Stimulated activated CD8-positive, alpha-beta memory T cell treated with anti-CD3 and anti-CD28 coated beads, Interleukin-2, amount 100 ng/mL, for 48 hours (primary cell): ENCODE results near the gene FGFR4.

ENCODE experiments used
- DNase-seq, 2 donors: peaks; one replicate each; pipeline ENCODE4 v3.0.0-alpha.2; 2020; ENCODE audit warnings: low read depth in 2 of 2

Gene FGFR4

DNA sequence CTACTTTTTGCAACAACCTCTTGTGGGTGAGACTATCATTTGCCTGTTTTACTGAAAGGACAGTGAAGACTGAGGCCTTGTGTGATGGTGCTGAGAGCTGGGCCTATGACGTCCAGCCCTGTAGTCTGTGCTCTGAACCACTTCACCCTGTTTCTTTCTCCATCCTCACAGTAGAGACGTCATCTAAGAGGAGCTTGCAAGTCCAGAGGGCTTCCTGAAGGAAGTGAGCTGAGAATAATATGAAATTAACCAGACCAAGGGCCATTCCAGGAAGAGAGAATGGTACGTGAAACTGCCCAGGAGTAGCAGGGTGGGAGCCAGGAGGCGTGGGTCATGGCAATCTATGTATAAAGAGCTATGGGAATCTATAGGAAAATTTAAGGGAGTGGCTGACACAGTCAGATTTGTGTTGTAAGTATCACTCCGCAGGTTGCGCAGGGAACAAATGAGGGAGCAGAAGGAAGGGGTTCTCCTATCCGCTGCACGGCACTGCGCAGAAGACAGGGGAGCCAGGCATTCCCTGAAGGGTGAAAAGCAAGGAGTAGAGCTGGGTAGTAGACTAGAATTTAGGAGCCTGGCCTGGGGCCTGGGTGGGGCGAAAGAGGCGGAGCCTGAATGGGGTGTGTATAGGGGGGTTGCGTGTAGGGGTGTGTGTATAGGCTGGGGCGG lies 596 bp upstream of the FGFR4 start:
- no peak for DNase-seq

DNA sequence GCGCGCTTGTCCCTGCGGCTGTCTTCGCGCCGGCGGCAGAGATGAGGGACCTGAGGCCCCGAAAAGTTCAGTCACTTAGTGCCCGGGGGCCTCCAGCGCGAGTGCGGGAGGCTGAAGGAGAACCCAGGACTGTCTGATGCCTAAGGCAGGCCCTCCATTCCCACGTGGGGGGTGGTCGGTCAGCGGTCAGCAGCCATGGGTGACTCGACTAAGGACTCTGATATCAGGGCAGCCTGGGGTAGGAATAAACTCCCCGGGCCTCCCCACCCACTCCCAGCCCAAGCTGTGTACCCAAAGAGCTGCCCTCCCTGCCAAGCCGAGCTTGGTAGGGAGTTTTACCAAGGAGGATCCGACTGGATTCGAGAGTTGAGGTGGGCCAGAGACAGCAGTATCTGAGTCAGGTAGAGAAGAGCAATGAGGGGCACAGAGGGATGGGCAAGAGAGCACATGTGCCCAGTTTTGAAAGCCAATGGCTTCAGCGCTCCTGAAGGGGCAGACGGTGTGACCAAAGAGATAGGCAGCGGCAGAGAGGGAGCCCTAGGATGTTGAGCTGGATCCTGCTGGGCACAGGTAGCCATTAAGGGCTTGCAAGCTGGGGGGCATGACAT lies 787 bp downstream of the FGFR4 start:
- DNase-seq = no peak

DNA sequence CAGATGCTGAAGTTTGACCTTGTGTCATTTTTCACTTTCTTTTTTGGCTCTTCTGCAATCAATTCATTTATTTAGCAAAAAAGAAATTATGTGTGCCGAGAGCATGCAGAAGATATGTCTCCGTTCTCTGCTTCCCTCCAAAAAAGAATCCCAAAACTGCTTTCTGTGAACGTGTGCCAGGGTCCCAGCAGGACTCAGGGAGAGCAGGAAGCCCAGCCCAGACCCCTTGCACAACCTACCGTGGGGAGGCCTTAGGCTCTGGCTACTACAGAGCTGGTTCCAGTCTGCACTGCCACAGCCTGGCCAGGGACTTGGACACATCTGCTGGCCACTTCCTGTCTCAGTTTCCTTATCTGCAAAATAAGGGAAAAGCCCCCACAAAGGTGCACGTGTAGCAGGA lies 2.4 kb downstream of the FGFR4 start:
- no peak for DNase-seq

- no peak for DNase-seq
These were observed 3.3 kb downstream of the FGFR4 start for GRCh38 chr5:177089825-177090641.

DNA sequence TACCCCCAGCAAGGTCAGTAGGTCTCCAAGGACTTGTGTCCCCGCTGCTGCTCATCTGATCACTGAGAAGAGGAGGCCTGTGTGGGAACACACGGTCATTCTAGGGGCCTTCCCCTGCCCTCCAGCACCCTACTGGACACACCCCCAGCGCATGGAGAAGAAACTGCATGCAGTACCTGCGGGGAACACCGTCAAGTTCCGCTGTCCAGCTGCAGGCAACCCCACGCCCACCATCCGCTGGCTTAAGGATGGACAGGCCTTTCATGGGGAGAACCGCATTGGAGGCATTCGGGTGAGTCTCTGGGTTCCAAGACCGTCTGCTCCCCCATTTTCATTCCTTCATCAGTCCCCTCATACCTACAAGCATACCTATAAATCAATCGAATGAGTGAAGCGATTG lies 4.1 kb downstream of the FGFR4 start:
- DNase-seq = no peak

GRCh38 chr5:177091232-177091631 lies 4.5 kb downstream of the FGFR4 start:
- DNase-seq = no peak

DNA sequence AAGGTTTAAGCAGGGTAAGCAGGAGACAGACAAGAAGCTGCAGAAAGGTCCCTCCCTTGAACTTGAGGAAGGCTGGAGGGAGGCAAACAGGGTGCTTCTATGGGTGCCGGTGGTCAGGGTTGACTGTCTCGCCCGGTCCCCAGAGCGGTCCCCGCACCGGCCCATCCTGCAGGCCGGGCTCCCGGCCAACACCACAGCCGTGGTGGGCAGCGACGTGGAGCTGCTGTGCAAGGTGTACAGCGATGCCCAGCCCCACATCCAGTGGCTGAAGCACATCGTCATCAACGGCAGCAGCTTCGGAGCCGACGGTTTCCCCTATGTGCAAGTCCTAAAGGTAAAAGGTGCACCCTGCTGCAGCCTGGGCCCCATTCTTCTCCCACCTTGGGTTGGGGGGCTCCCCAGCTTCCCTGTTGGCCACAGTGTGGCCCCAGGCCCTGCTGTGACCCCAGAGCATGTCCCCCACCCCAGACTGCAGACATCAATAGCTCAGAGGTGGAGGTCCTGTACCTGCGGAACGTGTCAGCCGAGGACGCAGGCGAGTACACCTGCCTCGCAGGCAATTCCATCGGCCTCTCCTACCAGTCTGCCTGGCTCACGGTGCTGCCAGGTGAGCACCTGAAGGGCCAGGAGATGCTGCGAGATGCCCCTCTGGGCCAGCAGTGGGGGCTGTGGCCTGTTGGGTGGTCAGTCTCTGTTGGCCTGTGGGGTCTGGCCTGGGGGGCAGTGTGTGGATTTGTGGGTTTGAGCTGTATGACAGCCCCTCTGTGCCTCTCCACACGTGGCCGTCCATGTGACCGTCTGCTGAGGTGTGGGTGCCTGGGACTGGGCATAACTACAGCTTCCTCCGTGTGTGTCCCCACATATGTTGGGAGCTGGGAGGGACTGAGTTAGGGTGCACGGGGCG lies 5.7 kb downstream of the FGFR4 start:
- DNase-seq = no peak

DNA sequence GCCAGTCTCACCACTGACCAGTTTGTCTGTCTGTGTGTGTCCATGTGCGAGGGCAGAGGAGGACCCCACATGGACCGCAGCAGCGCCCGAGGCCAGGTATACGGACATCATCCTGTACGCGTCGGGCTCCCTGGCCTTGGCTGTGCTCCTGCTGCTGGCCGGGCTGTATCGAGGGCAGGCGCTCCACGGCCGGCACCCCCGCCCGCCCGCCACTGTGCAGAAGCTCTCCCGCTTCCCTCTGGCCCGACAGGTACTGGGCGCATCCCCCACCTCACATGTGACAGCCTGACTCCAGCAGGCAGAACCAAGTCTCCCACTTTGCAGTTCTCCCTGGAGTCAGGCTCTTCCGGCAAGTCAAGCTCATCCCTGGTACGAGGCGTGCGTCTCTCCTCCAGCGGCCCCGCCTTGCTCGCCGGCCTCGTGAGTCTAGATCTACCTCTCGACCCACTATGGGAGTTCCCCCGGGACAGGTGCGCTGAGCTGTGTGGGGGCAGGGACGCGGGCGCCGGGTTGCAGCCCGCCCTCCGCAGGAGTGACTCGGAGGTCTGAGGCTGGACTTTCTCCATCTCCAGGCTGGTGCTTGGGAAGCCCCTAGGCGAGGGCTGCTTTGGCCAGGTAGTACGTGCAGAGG lies 6.5 kb downstream of the FGFR4 start:
- no peak for DNase-seq

DNA sequence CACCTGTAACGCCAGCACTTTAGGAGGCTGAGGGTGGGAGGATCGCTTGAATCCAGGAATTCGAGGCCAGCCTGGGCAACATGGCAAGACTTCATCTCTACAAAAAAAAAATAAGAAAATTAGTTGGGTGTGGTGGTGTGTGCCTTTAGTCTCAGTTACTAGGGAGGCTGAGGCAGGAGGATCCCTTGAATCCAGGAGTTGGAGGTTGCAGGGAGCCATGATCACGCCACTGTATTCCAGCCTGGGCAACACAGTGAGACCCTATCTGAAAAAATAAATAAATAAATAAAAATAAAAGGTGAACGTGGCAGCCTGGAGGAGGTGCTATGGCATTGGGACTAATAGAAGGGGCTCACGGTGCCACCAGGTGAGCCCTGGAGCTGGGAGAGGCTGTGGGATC lies 7.1 kb downstream of the FGFR4 start:
- no peak for DNase-seq

GRCh38 chr5:177094224-177095087 lies 7.7 kb downstream of the FGFR4 start:
- DNase-seq = no peak

- DNase-seq = no peak
These were observed 8.5 kb downstream of the FGFR4 start for GRCh38 chr5:177095088-177095669.

GRCh38 chr5:177096162-177097015 lies 9.7 kb downstream of the FGFR4 start:
- no peak for DNase-seq

GRCh38 chr5:177097016-177097985 lies 10.6 kb downstream of the FGFR4 start:
- no peak for DNase-seq

GRCh38 chr5:177098120-177098469 lies 11.4 kb downstream of the FGFR4 start:
- no peak for DNase-seq

- DNase-seq = no peak
These were observed 11.9 kb downstream of the FGFR4 start for GRCh38 chr5:177098470-177099141.

DNA sequence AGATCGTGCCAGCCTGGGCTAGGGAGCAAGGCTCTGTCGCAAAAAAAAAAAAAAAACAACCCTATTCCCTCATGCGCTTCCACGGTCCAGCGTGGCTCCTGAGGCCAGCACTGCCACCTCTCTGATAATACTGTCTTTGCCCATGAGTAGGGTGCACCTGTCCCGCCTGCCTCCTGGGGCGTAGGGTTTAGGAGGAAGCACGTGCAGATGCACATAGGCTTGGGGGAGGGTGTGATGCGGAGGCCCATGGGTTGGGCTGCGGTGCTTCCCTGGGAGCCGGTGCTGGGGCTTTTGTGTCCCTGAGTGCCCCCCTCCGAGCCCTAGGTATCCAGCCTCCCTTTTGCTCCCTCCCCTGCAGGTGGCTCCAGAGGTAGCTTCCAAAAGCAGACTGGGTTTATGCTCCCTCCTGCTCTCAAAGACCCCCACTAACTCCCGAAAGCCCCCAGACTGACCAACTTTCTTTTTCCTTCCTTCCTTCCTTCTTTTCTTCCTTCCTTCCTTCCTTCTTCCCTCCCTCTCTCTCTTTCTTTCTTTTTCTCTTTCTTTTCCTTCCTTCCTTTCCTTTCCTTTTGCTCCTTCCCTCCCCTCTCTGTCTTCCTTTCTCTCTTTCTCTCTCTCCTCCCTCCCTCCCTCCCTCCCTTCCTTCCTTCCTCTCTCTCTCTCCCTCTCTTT lies 12.8 kb downstream of the FGFR4 start:
- no peak for DNase-seq

DNA sequence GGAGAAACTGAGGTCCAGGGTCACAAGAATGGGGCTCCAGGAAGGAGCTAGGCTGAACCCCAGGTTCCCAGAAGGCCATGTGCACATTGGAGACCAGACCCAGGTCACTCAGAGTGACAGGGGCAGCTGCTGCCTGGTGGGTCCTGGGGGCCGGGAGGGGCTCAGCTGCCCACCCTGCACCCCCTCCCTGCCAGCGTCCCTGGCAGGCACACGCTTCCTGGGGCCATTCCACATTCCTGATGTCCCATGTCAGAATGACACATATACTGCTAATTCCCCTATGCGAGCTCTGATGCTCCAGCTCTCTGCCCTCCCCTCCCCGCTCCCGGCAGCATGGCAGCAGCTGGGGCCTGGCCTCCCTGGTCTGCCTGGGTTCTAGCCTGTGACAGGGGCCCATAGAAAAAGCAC lies 14.0 kb downstream of the FGFR4 start:
- no peak for DNase-seq
